GM21723 (cell line): ENCODE data around the gene ABCC8.

Source experiments
- ATAC-seq: cut with Tn5 transposase; IDR thresholded peaks from one replicate; pipeline ENCODE4 v1.9.1; 2021; ENCODE audit warnings: mild to moderate bottlenecking, moderate library complexity; ENCODE audit not compliant: unreplicated experiment

ABCC8 gene

GRCh38 chr11:17407575-17407974, 69.1 kb downstream of the ABCC8 start:
- ATAC-seq, result no peak

- no peak for ATAC-seq
Observed at GRCh38 chr11:17406818-17407149, 69.9 kb downstream of the ABCC8 start.

DNA sequence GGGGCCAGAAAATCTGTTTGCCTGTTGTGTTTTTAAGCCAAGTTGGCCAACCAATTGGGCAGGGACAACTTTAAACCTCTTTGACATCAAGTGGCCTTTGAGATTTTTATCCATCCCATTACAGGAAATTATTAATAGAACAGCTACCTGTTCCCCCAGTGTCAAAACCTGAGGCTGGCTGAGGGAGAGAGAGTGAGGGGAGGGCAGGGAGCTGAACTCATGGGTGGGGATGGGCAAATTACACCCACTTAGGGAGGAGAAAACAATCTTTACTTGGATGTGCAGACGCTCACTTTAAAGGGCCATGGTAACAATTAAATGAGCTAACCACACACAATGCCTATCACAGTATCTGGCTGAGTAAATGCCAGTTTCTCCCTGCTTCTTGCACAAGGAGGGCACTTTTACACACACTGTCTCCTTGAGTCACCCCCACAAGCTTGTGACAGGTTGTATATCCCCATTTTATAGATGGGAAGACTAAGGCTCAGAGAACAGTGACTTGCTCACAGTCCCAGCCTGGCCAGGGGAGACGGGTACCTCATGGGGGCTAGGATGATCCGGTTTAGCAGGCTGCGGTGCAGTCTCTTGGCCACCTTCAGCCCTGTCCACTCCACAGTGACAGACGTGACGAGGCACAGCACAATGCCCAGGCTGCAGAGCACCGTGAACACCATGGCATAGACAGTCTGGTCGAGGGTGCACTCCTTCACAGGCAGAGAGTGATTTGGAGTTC, 70.4 kb downstream of the ABCC8 start:
- no peak for ATAC-seq

DNA sequence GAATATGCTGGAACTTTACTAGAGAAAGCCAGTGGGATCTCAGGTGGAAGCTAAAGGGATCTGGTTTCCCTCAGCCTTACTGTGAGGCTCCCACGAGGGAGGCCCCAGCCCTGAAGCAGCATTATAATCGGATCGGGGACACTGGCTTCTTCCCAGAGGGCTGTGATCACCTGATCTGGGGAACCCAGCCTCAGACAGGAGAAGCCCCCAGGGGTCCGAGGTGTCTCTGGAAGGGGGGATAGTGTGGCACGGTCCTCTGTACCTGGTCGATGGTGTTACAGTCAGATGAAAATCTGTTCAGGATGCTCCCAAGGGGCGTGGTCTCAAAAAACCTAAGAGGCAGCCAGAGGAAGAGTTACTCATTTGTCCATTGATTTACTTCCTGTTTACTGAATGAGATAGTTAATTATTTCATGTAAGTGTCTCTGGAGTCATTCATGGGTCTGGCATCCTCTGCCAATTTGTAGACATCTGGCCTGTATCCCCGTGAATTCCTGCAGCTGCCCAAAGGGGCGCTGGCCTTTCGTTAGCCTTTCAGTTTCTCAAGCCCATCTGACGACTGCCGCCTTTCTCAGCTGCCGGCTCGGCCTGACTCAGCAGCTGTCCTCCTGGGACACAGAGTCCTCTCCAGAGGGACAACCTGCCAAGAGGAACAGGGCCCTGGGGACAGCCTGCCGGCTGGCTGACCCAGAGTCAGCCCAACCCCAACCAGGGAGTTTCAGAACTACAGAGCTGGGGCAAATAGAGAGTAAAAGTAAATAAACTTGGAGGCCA, 71.2 kb downstream of the ABCC8 start:
- ATAC-seq, result no peak

DNA sequence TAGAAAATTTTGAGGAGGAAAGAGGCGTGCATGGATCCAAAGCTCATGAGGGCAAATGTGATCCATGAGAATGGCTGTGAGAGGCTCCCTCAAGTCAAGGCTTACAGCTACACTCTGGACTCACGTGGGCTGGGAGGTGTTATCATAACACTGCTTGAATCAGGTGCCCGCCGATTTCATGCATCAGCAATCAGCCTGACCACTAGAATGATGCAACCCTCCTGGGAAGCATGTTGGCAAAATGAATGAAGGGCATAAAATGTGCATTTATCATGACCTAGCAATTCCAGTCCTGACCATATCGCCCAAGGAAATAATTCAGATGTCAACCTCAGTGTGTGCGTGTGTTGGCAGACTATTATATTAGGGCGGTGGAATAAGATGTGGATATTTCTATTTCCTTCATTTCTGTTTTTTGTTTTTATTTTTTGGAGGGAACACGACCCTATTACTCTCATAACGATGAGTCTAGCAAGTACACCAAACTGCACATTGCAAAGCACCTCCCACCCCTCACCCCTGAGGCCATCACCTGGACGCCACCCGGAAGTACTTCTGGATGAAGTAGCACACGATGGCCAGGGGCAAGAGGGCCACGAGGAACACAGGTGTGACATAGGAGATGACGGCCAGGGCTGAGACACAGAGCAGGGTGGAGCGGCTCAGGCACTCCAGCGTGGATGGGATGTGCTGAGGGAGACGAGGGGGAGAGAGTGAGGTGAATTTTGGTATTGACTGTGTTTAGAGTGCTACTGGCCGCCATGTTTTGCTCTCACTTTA, 72.5 kb downstream of the ABCC8 start:
- ATAC-seq, result no peak

DNA sequence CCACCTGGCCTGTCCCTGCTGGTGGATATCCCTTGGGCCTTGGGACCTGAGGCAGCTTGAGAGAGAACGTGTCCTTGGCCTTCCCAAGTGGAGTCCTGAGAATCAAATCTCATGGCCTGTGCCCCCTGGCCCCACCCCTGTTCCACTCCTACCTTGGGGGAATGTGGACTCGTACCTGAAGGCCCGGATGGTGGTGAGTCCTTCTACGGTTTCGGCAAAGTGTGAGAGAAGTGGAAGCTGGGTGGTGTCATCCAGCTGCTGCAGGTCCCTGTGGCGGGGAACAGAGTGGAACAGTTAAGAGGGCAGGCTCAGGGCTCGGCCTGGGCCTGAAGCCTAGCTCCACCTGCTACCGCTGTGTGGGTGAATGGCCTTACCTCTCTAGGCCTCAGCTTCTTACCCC, 74.2 kb downstream of the ABCC8 start:
- ATAC-seq, result no peak

DNA sequence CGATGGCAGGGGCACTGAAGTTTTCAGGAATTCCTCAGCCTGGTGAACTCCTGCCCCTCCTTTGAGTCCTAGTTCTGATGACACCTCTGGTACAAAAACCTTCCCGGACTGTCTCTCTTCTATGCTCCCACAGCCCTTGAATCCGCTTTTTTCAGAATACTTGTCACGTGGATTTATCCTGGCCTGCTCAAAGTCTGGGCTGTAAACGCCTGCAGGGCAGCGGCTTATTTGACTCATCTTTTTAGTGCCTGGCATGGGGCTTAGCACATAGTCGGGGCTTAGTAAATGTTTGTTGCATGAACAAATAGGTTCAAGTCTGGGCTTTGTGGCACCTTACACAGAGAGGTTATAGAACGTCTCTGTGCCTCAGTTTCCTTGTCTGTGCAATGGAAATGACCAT, 74.8 kb downstream of the ABCC8 start:
- no peak for ATAC-seq

- ATAC-seq, result no peak
Observed at GRCh38 chr11:17401316-17401715, 75.3 kb downstream of the ABCC8 start.

DNA sequence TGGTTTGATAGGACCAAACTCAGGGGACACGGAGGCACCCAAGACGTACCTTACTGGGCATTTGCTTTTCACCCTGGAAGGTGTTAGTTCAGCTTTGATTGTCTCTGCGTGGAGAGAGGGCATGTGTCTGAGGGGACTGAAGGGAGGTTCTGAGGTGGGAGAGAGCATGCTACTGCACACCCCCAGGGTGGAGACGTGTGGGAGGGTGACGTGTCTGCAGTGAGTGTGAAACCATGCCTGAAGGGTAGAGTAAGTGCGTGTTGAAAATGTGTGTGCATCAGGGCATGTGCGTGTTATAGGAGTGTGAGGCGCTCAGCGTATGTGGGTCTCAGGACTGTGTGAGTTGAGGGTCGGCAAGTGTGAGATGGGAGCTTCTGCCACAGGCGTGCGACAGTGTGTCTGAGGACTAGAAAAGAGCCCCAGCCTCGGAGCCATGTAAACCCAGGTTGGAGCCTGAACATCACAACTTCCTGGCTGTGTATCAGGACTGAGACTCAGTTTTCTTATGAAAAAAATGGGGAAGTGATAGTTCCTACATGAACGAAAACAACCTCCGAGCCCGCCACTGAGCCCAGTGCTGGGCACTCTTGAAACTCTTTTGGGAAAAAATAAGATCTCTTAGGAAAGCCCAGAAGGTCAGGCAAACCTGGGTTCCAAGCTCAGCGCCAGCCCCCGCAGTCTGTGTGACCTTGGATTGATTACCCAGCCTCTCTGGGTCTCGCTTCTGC, 76.4 kb downstream of the ABCC8 start:
- ATAC-seq, result no peak

DNA sequence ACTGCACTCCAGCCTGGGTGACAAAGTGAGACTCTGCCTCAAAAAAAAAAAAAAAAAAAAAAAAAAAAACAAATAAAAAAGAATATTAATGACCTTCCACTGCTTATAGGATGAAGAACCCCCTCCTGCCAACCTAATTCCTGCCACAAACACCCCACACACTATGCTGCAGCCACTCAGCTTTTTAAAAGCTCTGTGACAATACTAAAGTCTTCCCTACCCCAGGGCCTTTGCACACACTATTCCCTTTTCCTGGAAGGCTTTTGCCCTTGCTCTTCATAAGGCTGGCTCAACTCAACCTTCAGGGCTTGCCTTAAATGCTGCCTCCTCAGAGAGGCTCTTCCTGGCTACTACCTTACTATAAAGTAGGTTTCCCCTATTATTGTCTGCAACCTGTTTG, 77.4 kb downstream of the ABCC8 start:
- ATAC-seq, result no peak

GRCh38 chr11:17397311-17398002, 79.2 kb downstream of the ABCC8 start:
- no peak for ATAC-seq

GRCh38 chr11:17396598-17397310, 79.9 kb downstream of the ABCC8 start:
- no peak for ATAC-seq

DNA sequence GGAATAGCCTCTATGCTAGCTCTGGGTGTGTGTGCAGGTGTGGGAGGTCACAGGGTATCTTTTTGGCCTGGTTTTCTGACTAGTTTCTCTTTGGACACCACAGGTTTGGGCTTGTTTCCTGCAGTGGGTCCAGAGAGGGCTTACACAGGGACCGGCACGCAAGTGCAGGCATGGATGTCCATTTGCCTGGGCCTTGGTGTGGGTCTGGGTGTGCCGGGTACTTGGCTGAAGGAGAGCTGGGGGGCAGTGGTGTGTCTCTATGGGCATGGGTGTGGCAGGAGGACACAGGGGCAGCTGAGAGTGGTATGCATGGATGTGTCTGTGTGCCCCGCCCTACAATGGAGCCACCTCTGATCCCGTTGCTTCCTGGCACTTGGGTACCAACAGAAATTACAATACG, 80.7 kb downstream of the ABCC8 start:
- no peak for ATAC-seq

- ATAC-seq, result no peak
Observed at GRCh38 chr11:17395554-17395961, 81.1 kb downstream of the ABCC8 start.

DNA sequence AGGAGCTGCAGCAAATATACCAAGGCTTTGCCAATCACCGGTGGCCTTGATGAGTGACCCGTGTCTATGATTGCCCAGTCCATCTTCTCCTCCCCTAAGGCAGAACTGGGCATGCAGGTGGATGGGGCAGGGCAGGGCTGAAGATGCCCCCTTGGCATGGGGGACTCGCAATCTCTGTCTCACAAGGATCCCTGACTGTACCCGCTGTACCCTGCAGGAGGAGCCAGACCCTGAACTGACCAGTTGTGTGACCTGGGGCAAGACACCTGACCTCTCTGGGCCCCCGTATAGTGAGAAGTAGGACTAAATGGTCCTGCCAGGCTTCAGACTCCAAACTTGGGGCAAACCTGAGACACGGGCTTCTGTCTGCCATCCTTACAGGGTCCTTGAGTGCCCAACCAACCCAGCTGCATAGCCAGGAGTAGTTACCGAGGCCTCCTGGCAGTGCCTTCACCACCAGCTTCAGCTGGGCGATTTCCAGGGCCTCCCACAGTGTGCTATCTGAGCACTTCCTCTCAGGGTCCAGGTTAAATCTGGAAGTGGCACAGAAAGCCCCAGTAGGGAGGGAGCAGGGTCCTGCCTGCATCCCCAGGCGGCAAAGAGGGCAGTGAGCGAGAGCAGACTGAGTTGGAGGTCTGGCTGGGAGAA, 81.8 kb downstream of the ABCC8 start:
- no peak for ATAC-seq

DNA sequence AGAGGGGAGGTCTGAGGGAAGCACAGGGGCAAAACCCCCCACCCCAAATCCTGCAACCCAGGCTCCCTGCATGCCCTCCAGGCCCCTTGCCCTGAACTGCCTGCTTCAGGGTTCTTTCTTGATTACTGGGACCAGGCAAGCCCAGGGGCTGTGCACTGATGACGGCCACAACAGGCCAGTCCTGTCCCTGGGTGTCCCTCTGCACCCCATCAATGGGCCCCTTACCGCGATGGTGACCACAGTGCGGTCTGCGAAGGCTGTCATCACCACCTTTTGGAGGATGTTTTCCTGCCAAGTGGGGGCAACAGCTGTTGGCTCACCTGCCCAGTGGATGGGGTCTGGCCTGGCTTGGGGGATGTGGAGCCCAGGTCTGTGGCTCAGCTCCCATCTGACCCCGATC, 83.2 kb downstream of the ABCC8 start:
- no peak for ATAC-seq

DNA sequence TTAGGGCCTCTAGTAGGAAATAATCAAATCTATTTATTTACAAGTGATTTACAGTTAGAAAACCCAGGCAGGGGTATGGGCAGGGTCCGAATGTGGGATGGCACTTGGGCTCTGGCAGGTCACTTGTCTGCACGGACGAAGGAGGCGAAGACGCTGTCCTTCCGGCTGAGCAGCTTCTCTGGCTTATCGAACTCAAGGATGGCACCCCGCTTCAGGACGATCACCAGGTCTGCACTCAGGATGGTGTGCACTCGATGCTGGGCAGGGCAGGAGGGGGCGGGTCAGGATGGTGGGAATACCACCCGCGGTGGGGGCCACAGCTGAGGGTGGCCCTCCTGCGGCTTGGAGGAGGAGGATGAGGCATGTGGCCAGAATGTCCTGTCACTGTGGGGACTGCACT, 83.8 kb downstream of the ABCC8 start:
- no peak for ATAC-seq

- ATAC-seq, result no peak
Observed at GRCh38 chr11:17391493-17392355, 84.9 kb downstream of the ABCC8 start.
